PC-3 (cell line): Measurements from ENCODE around the gene SORL1. TPM values are rescaled to one million over a fixed set of nuclear protein-coding genes. Genes with fewer than 3 reads are reported as not detected.
A peak's percentile ranks its signal among the peaks of the same experiment; 100 is the strongest.

ENCODE experiments used
- ATAC-seq: fragments of 200-7000 bp; cut with Tn5 transposase; 2 replicates; pipeline ENCODE4 v1.9.1; 2020; ENCODE audit warnings: mild to moderate bottlenecking, moderate library complexity
- BruUV-seq: library from RNA; stranded (reverse); fragments of 400-500 nt; replicated peaks from 2 replicates; lab custom pipeline; 2021; lab: Mats Ljungman, UMichigan
- CTCF ChIA-PET: fragments of 300-600 bp; sonication (Branson Sonifier 250); formaldehyde crosslinking; loops from one replicate; lab custom pipeline; 2022; ENCODE audit warnings: antibody characterized with exemption; lab: Charles Lee
- POLR2A ChIA-PET: fragments of 300-600 bp; sonication (Branson Sonifier 250); formaldehyde crosslinking; loops from one replicate; lab custom pipeline; 2022; ENCODE audit warnings: antibody characterized with exemption; ENCODE audit not compliant: unreplicated experiment; lab: Charles Lee
- DNase-seq: peaks from one replicate; pipeline ENCODE4 v3.0.0-alpha.2; 2015
- H2AFZ ChIP-seq: fragments of 300-600 bp; sonication (generic); 2 replicates; pipeline ENCODE4 v1.6.0; 2016; ENCODE audit warnings: antibody characterized with exemption, low read length
- H3F3A ChIP-seq: fragments of 300-600 bp; sonication (generic); one replicate; pipeline ENCODE4 v1.6.0; 2017; ENCODE audit warnings: antibody characterized with exemption, low read length, control low read depth, mild to moderate bottlenecking; ENCODE audit not compliant: unreplicated experiment
- H3K27ac ChIP-seq: fragments of 300-600 bp; sonication (generic); 2 replicates; pipeline ENCODE4 v1.5.1; 2016; ENCODE audit warnings: mild to moderate bottlenecking, low read length
- H3K27me3 ChIP-seq: fragments of 300-600 bp; sonication (generic); 2 replicates; pipeline ENCODE4 v1.6.1; 2016; ENCODE audit warnings: low read length, mixed read lengths
- H3K36me3 ChIP-seq: fragments of 300-600 bp; sonication (generic); 2 replicates; pipeline ENCODE4 v1.6.1; 2016; ENCODE audit warnings: low read depth, mixed run types, low read length, mixed read lengths
- H3K4me1 ChIP-seq: fragments of 300-600 bp; sonication (generic); 2 replicates; pipeline ENCODE4 v1.5.1; 2016; ENCODE audit warnings: low read length; ENCODE audit not compliant: insufficient read depth
- H3K4me2 ChIP-seq: fragments of 300-600 bp; sonication (generic); 2 replicates; pipeline ENCODE4 v1.6.0; 2016; ENCODE audit warnings: low read length
- H3K4me3 ChIP-seq: fragments of 300-600 bp; sonication (generic); 2 replicates; pipeline ENCODE4 v1.5.1; 2016; ENCODE audit warnings: mild to moderate bottlenecking, low read length, mixed read lengths
- H3K79me2 ChIP-seq: fragments of 300-600 bp; sonication (generic); 2 replicates; pipeline ENCODE4 v1.6.1; 2017; ENCODE audit warnings: low read length, mixed read lengths
- H3K9ac ChIP-seq: fragments of 300-600 bp; sonication (generic); 2 replicates; pipeline ENCODE4 v1.6.0; 2016; ENCODE audit warnings: mild to moderate bottlenecking, low read length
- H3K9me2 ChIP-seq: fragments of 300-600 bp; sonication (generic); replicated peaks from 2 replicates; pipeline ENCODE4 v1.6.1; 2016; ENCODE audit warnings: mixed run types, low read length, mixed read lengths
- H3K9me3 ChIP-seq: fragments of 300-600 bp; sonication (generic); 2 replicates; pipeline ENCODE4 v1.6.1; 2016; ENCODE audit warnings: low read length, mixed read lengths
- H4K20me1 ChIP-seq: fragments of 300-600 bp; sonication (generic); 2 replicates; pipeline ENCODE4 v1.6.1; 2016; ENCODE audit warnings: low read length, mixed read lengths
- CTCF ChIP-seq: fragments of 300-600 bp; sonication (generic); conservative IDR thresholded peaks from 2 replicates; pipeline ENCODE4 v1.5.1; 2017; ENCODE audit warnings: antibody characterized with exemption, low read depth, mild to moderate bottlenecking, low read length
- EZH2 ChIP-seq: fragments of 300-600 bp; sonication (generic); IDR thresholded peaks from one replicate; pipeline ENCODE4 v1.6.1; 2017; ENCODE audit warnings: antibody characterized with exemption, mild to moderate bottlenecking, low read length; ENCODE audit not compliant: unreplicated experiment
- EZH2phosphoT487 ChIP-seq: fragments of 300-600 bp; sonication (generic); IDR thresholded peaks from 2 replicates; pipeline ENCODE4 v1.6.1; 2018; ENCODE audit warnings: mild to moderate bottlenecking, antibody characterized with exemption, low read length, borderline replicate concordance
- intact Hi-C: fragments of 100-400 bp; cut with micrococcal nuclease; formaldehyde crosslinking; loops from 2 replicates; pipeline ENCODE4 v1.9.0; 2023
- total RNA-seq: library from RNA; depleted of rRNA; stranded (reverse); fragments of >200 nt; gene quantifications from 2 replicates; pipeline ENCODE4 v1.2.3, GENCODE V29; 2014

SORL1 gene
- total RNA-seq, 1 experiment from 2014 or later = 53.7 TPM

- POLR2A ChIA-PET = no interaction called here
- H2AFZ ChIP-seq = no peak overlapping the region
- H3K36me3 ChIP-seq = no peaks in the 10 kb centered on the region
- H3K79me2 ChIP-seq = no peaks in the 10 kb centered on the region
- no peak overlapping the region for H3K27ac ChIP-seq
- no peaks in the 10 kb centered on the region for H3K9me3 ChIP-seq
- no peaks in the 10 kb centered on the region for H4K20me1 ChIP-seq
- no peaks in the 10 kb centered on the region for H3K9me2 ChIP-seq
- no peak overlapping the region for H3K4me2 ChIP-seq
- DNase-seq (no peak), ATAC-seq (no peak)
- TF ChIP-seq CTCF (no peak), EZH2phosphoT487 (no peak), EZH2 (no peak)
- no TSS peak for BruUV-seq
- no peak overlapping the region for H3K9ac ChIP-seq
- H3K4me1 ChIP-seq = peaks cover 32% of the 10 kb centered on the region
- intact Hi-C loops = no loop called here
- H3K4me3 ChIP-seq = no peak overlapping the region
- no peaks in the 10 kb centered on the region for H3F3A ChIP-seq
- CTCF ChIA-PET = no interaction called here
- H3K27me3 ChIP-seq = no peaks in the 10 kb centered on the region
Measured at GRCh38 chr11:121420398-121420797, 31.7 kb upstream of the SORL1 start.

- H3K9me3 ChIP-seq = no peaks in the 10 kb centered on the region
- H3K4me1 ChIP-seq = peaks cover 23% of the 10 kb centered on the region
- no peaks in the 10 kb centered on the region for H3F3A ChIP-seq
- no peaks in the 10 kb centered on the region for H3K36me3 ChIP-seq
- H3K27ac ChIP-seq = no peak overlapping the region
- intact Hi-C loops = no loop called here
- POLR2A ChIA-PET = no interaction called here
- no peak for TF ChIP-seq EZH2phosphoT487
- TF ChIP-seq CTCF = peak; percentile 43; the same call in 1 of the 2 replicates
- no peak overlapping the region for H2AFZ ChIP-seq
- BruUV-seq = no TSS peak
- peak; percentile 71 for DNase-seq
- no peak overlapping the region for H3K4me2 ChIP-seq
- CTCF ChIA-PET = interaction anchor here (1.0 kb wide), 2 partner anchors 26 to 100 kb away, joined by 3 to 4 read pairs; no protein-coding TSS in a partner anchor
- H3K4me3 ChIP-seq = no peak overlapping the region
- no peaks in the 10 kb centered on the region for H3K27me3 ChIP-seq
- H4K20me1 ChIP-seq = no peaks in the 10 kb centered on the region
- no peak overlapping the region for H3K9ac ChIP-seq
- H3K79me2 ChIP-seq = no peaks in the 10 kb centered on the region
- peak; percentile 68 for ATAC-seq
- no peaks in the 10 kb centered on the region for H3K9me2 ChIP-seq
Measured at GRCh38 chr11:121421149-121421901, 30.8 kb upstream of the SORL1 start.

- Histone ChIP-seq H3K36me3 (no peaks in the 10 kb centered on the region), H3K4me3 (no peak overlapping the region), H2AFZ (no peak overlapping the region), H3F3A (no peaks in the 10 kb centered on the region), H4K20me1 (no peaks in the 10 kb centered on the region), H3K9me3 (no peaks in the 10 kb centered on the region), H3K9ac (no peak overlapping the region), H3K27ac (no peak overlapping the region), H3K9me2 (no peaks in the 10 kb centered on the region), H3K79me2 (no peaks in the 10 kb centered on the region), H3K4me1 (peaks cover 13% of the 10 kb centered on the region; the same call in 1 of the 2 replicates), H3K27me3 (no peaks in the 10 kb centered on the region), H3K4me2 (no peak overlapping the region)
- ATAC-seq = no peak
- intact Hi-C loops = no loop called here
- CTCF ChIA-PET = no interaction called here
- POLR2A ChIA-PET = no interaction called here
- DNase-seq = no peak
- BruUV-seq = no TSS peak
- TF ChIP-seq EZH2phosphoT487 (no peak), CTCF (no peak), EZH2 (no peak)
Measured at GRCh38 chr11:121422675-121423074, 29.4 kb upstream of the SORL1 start.
